Stimulated activated CD8-positive, alpha-beta memory T cell treated with anti-CD3 and anti-CD28 coated beads, Interleukin-12 subunit alpha, Interleukin-12 subunit beta, amount 100 ng/mL, for 24 hours (primary cell): ENCODE measurements around the gene KDM8.

ENCODE experiments used
- DNase-seq: peaks from one replicate; pipeline ENCODE4 v3.0.0-alpha.2; 2020; ENCODE audit errors: extremely low read depth

KDM8 gene

DNA sequence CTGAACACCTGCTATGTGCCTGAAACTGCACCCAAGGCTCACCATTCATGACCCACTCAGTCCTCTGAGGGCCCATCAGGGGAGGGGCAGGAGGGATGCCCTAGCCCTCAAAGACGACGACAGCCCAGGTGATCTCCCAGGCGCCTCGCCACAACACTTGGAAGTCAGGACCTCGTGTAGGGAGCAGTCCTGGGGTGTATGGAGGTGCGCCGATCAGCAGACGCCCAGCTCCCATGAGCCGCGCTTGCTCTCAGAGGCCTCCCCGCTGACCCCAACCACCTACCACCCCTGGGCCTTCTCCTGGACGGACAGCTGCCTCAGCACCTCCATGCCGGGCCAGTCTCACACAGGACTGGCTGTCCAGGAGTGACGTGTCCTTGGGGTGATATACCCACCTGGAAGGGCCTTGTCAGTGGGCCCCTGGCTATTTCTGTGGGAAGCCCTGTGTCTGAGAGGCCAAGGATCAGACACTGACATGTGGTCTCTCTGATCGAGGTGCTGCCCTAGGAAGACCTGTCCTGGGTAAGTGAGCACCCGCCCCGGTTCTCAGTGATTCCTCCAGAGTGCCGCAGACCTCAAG, 26.7 kb downstream of the KDM8 start:
- no peak for DNase-seq

DNA sequence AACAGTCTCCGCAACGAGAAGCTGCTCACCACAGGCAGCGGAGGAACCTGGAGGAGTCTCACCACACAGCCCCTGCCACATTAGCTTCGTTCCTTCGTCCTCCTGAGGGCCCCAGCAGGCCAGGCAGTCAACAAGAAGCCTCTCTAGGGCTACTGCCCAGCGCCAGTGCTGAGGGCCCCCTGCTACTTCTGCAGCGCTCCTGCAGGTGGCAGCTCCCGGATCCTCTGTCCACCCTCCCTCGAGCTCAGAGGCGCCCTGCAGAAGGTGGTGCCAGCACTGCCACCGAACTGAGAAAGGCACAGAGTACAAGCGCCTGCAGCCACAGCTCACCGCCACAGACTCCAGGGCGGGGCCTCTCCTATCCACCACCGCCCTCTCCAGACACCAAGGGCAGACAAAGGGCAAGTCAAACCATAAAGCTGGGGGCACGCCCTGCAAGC, 27.3 kb downstream of the KDM8 start:
- no peak for DNase-seq

GRCh38 chr16:27231692-27232060, 28.4 kb downstream of the KDM8 start:
- DNase-seq = no peak

- DNase-seq = no peak
Observed at GRCh38 chr16:27232061-27232900, 29.0 kb downstream of the KDM8 start.

- DNase-seq = no peak
Observed at GRCh38 chr16:27232901-27233625, 29.7 kb downstream of the KDM8 start.

DNA sequence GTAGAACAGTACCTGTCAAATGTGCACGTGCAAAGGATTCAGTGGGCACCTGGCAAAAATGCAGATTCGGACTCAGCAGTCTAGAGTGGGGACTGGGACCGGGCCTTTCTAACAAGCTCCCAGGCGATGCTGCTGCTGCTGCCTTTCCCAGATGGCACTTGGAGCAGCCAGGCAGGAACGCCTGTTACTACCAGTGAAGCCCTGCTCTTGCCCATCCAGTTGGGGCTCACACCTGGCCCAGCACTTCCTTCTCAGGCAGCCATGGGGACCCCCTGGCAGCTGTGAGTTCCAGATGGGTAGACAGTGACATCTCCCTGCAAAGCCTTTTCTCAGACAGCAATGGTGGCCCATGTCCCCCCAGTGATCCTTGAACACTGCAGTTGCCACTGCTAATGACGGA, 30.4 kb downstream of the KDM8 start:
- DNase-seq = no peak

DNA sequence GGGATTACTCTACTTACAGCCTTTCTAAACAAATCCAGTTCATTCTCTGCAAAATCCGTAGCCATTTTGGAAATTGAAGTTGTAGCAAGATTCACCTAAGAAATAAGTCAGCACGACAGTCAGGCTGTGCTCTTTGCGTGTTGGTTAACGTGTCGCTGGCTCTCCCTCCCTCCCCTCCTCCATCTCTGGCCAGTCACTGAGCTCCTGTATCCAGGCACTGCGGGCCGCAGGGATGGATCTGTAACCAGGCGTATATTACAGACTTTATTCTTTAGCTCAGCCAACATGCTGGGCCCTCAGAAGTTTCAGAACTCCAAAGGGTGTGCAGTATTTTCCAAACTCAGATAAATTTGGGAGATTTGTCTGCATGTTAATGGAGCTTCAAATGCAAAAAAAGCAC, 30.8 kb downstream of the KDM8 start:
- no peak for DNase-seq

GRCh38 chr16:27234603-27235002, 31.3 kb downstream of the KDM8 start:
- DNase-seq = no peak

- peak; percentile 54 for DNase-seq
Observed at GRCh38 chr16:27235055-27235937, 32.0 kb downstream of the KDM8 start.

DNA sequence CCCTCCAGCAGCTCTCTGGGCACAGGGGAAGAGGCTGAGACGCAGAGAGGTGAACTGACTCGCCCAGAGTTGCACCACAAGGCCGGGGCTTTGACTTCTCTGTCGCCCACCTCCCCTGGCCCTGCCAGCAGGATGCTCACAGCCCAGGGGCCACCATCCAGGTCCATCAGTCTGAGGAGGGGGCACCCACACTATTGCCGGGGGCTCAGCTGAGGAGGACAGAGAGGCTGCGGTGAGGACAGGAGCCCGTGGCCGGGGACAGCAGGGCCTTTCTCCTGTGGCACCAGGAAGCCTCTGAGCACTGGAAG, 32.6 kb downstream of the KDM8 start:
- DNase-seq = no peak

- DNase-seq = no peak
Observed at GRCh38 chr16:27236635-27237218, 33.4 kb downstream of the KDM8 start.

- DNase-seq = peak; percentile 61
Observed at GRCh38 chr16:27237219-27238015, 34.1 kb downstream of the KDM8 start.

GRCh38 chr16:27238016-27238587, 34.8 kb downstream of the KDM8 start:
- no peak for DNase-seq

DNA sequence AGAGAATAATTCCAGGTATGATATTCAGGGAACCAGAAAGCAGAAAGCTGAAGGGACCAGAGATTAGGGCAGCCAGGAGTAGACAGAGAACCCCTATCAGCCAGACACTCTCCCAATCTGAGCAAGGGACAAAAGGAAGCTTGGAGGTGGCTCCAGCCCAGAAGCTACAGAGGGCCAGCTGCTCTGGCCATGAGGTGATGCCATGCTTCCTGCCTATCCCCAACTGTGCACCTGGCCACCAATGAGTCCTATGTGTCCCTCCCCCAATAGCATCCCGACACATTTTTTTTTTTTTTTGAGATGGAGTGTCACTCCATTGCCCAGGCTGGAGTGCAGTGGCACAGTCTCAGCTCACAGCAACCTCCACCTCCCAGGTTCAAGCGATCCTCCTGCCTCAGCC, 35.3 kb downstream of the KDM8 start:
- DNase-seq = no peak

GRCh38 chr16:27239026-27239425, 35.7 kb downstream of the KDM8 start:
- DNase-seq = no peak

DNA sequence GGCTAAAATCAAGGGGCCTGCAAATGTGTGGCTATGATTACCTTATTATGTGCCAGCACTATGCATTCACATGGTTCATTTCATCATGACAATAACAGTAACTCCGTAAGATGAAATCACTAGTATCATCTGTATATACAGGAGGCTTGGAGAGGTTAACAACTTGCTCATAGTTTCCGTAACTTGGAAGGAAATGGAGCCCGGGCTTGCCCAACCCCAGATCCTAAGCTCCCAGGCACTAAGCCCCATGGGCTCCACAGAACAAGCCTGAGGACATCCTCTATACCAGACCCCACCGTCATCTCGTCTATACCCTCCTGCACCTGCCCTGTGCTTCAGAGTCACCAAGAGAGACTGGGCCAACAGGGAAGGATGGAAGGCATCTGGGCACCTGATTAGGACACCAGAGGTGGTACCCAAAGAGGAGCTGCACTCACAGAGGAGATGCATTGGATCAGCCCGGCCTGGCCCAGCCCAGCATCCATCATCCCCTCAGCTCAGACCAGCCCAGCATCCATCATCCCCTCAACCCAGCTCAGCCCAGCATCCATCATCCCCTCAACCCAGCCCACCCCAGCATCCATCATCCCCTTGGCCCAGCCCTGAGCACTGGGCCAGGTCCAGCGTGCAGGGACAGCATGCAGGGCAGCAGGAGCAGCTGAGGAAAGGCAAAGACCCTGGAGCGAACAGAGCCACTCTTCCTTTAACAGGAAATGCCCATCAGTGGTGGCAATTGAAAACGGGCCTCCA, 36.8 kb downstream of the KDM8 start:
- DNase-seq = no peak

DNA sequence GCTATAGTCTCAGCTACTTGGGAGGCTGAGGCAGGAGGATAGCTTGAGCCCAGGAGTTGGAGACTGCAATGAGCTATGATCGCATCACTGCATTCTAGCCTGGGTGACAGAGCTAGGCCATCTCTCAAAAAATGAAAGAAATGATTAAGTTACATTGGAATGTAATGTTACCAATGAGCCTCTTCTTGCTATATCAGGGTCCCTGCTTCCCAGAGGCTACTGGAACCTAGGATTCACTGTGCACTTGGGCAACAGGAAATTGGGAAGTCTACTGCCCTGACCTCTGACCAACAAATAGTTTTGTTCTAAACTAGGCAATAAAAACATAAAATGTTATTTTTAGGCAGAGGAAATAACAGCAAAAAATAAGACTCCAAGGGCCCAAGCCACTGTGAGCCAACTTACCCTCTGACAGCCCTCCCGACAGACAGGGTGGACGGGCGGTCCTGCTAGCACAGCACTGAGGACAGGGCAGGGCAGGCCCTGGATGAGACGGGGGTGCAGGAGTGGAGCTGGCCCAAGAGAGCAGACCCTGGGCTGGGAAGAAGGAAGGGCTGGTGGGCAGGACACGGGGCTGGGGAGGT, 37.7 kb downstream of the KDM8 start:
- DNase-seq = no peak

DNA sequence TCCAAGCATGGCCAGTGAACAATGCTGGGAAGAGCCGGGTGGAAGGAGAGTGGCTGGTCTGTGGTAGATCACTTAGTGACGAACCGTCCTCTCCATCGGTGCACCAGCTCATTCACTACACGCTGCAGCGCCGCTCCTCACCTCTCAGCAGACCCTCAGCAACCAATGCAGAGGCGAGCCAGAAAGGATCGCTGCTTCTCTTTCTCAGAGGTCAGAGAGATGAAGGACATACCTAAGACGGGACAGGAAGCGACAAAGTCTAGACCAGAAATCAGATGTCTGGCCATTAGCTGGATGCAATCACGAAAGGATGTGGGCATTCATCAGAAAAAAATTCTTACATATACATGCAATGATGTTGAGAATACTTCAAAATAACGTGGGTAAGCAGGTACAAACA, 38.3 kb downstream of the KDM8 start:
- DNase-seq = no peak

GRCh38 chr16:27242398-27242797, 39.1 kb downstream of the KDM8 start:
- no peak for DNase-seq
